NCI-H2029 treated with DMSO at 0.1 percent for 48 hours (cell line): ENCODE data around the gene CCDC102A.

Experiments
- DNase-seq: peaks from one replicate; lab custom pipeline; 2025; lab: John Stamatoyannopoulos, UW

The CCDC102A gene

GRCh38 chr16:57537194-57537505 lies 779 bp upstream of the CCDC102A start:
- no peak for DNase-seq

GRCh38 chr16:57535680-57536305 lies 578 bp downstream of the CCDC102A start:
- no peak for DNase-seq

- no peak for DNase-seq
These were observed 1.3 kb downstream of the CCDC102A start for GRCh38 chr16:57534881-57535658.

GRCh38 chr16:57534337-57534880 lies 2.0 kb downstream of the CCDC102A start:
- no peak for DNase-seq

- DNase-seq = no peak
These were observed 2.7 kb downstream of the CCDC102A start for GRCh38 chr16:57533431-57534336.

- DNase-seq = no peak
These were observed 4.1 kb downstream of the CCDC102A start for GRCh38 chr16:57532266-57532625.

- no peak for DNase-seq
These were observed 4.6 kb downstream of the CCDC102A start for GRCh38 chr16:57531635-57532265.

GRCh38 chr16:57531253-57531575 lies 5.2 kb downstream of the CCDC102A start:
- DNase-seq = no peak

GRCh38 chr16:57530522-57531252 lies 5.7 kb downstream of the CCDC102A start:
- DNase-seq = no peak

- no peak for DNase-seq
These were observed 6.3 kb downstream of the CCDC102A start for GRCh38 chr16:57530104-57530521.

- DNase-seq = no peak
These were observed 6.8 kb downstream of the CCDC102A start for GRCh38 chr16:57529391-57530103.

- DNase-seq = no peak
These were observed 7.6 kb downstream of the CCDC102A start for GRCh38 chr16:57528499-57529390.

GRCh38 chr16:57527610-57528360 lies 8.6 kb downstream of the CCDC102A start:
- DNase-seq = no peak

- no peak for DNase-seq
These were observed 9.3 kb downstream of the CCDC102A start for GRCh38 chr16:57527027-57527426.

- no peak for DNase-seq
These were observed 9.9 kb downstream of the CCDC102A start for GRCh38 chr16:57526498-57526897.

GRCh38 chr16:57525761-57526160 lies 10.6 kb downstream of the CCDC102A start:
- DNase-seq = no peak

GRCh38 chr16:57522960-57523359 lies 13.4 kb downstream of the CCDC102A start:
- no peak for DNase-seq

- DNase-seq = no peak
These were observed 16.5 kb downstream of the CCDC102A start for GRCh38 chr16:57519796-57520360.

- DNase-seq = no peak
These were observed 17.4 kb downstream of the CCDC102A start for GRCh38 chr16:57518922-57519321.
